Trophoblast cell (in vitro differentiated cells and primary cell): Measurements from ENCODE around the gene ATG14.

Experiments used
- DNase-seq, 2 donors: peaks; one replicate each; pipeline ENCODE4 v3.0.0-alpha.2; 2016
- H2AFZ ChIP-seq: 2 replicates; pipeline ENCODE4 v1.6.1; 2013; ENCODE audit warnings: low read length, moderate library complexity, mild to moderate bottlenecking; ENCODE audit not compliant: insufficient read depth, poor library complexity
- H2AK5ac ChIP-seq: 2 replicates; pipeline ENCODE4 v1.6.1; 2013; ENCODE audit warnings: mild to moderate bottlenecking, low read length
- H2BK120ac ChIP-seq: 2 replicates; pipeline ENCODE4 v1.6.1; 2013; ENCODE audit warnings: low read length, mild to moderate bottlenecking, moderate library complexity; ENCODE audit not compliant: insufficient read depth, poor library complexity
- H2BK12ac ChIP-seq: 2 replicates; pipeline ENCODE4 v1.6.1; 2013; ENCODE audit warnings: mild to moderate bottlenecking, low read length, moderate library complexity
- H2BK5ac ChIP-seq: 2 replicates; pipeline ENCODE4 v1.6.1; 2013; ENCODE audit warnings: low read length, low read depth, moderate library complexity, mild to moderate bottlenecking; ENCODE audit not compliant: poor library complexity
- H3K14ac ChIP-seq: 2 replicates; pipeline ENCODE4 v1.6.1; 2013; ENCODE audit warnings: mild to moderate bottlenecking, low read length
- H3K18ac ChIP-seq: 2 replicates; pipeline ENCODE4 v1.6.1; 2013; ENCODE audit warnings: mild to moderate bottlenecking, low read length
- H3K23ac ChIP-seq: 2 replicates; pipeline ENCODE4 v1.6.1; 2013; ENCODE audit warnings: low read length
- H3K27ac ChIP-seq: 2 replicates; pipeline ENCODE4 v1.5.1; 2013; ENCODE audit warnings: low read depth, mild to moderate bottlenecking, inconsistent platforms, low read length, moderate library complexity
- H3K27me3 ChIP-seq: 2 replicates; pipeline ENCODE4 v1.6.1; 2013; ENCODE audit warnings: inconsistent platforms, mild to moderate bottlenecking, low read length, moderate library complexity; ENCODE audit not compliant: insufficient read depth
- H3K36me3 ChIP-seq, 2 experiments: 1 replicate in 1 of 2; 2 replicates in 1 of 2; pipeline ENCODE4 v1.6.1; 2013; ENCODE audit warnings: low read length in 2 of 2, mild to moderate bottlenecking in 2 of 2, moderate library complexity in 1 of 2; ENCODE audit not compliant: insufficient read depth in 2 of 2, control insufficient read depth in 1 of 2
- H3K4ac ChIP-seq: 2 replicates; pipeline ENCODE4 v1.6.1; 2013; ENCODE audit warnings: low read depth, mild to moderate bottlenecking, low read length, moderate library complexity
- H3K4me1 ChIP-seq, 2 experiments: 1 replicate in 1 of 2; 2 replicates in 1 of 2; pipeline ENCODE4 v1.6.1; 2013; ENCODE audit warnings: low read length in 2 of 2, mild to moderate bottlenecking in 2 of 2, moderate library complexity in 1 of 2; ENCODE audit not compliant: insufficient read depth in 2 of 2, control insufficient read depth in 1 of 2
- H3K4me2 ChIP-seq: 2 replicates; pipeline ENCODE4 v1.6.1; 2013; ENCODE audit warnings: inconsistent platforms, mild to moderate bottlenecking, low read length, moderate library complexity
- H3K4me3 ChIP-seq: 2 replicates; pipeline ENCODE4 v1.5.1; 2013; ENCODE audit warnings: mild to moderate bottlenecking, low read depth, low read length, inconsistent platforms
- H3K79me1 ChIP-seq: one replicate; pipeline ENCODE4 v1.6.1; 2013; ENCODE audit warnings: low read length
- H3K79me2 ChIP-seq: 2 replicates; pipeline ENCODE4 v1.6.1; 2013; ENCODE audit warnings: low read length, mild to moderate bottlenecking; ENCODE audit not compliant: control insufficient read depth, insufficient read depth, poor library complexity
- H3K9ac ChIP-seq: 2 replicates; pipeline ENCODE4 v1.6.1; 2013; ENCODE audit warnings: mild to moderate bottlenecking, low read length
- H3K9me3 ChIP-seq: 2 replicates; pipeline ENCODE4 v1.6.1; 2013; ENCODE audit warnings: low read depth, mild to moderate bottlenecking, control low read depth, inconsistent platforms, low read length; ENCODE audit not compliant: insufficient read depth
- H4K12ac ChIP-seq: 2 replicates; pipeline ENCODE4 v1.6.1; 2013; ENCODE audit warnings: low read depth, mild to moderate bottlenecking, low read length, moderate library complexity
- H4K8ac ChIP-seq: 2 replicates; pipeline ENCODE4 v1.6.1; 2013; ENCODE audit warnings: low read depth, mild to moderate bottlenecking, low read length, moderate library complexity
- H4K91ac ChIP-seq: one replicate; pipeline ENCODE4 v1.6.1; 2013; ENCODE audit warnings: low read depth, mild to moderate bottlenecking, low read length, moderate library complexity
- WGBS: extraction: QIAGEN DNeasy Blood & Tissue Kit; methylation state at CpG from one replicate; pipeline ENCODE4 v1.1.7; 2013; ENCODE audit warnings: missing lambda C conversion rate; ENCODE audit not compliant: insufficient read length, insufficient coverage; ENCODE audit errors: extremely low coverage; 5-methylcytosine and 5-hydroxymethylcytosine counted together

The ATG14 gene

GRCh38 chr14:55373784-55374705 lies 37.6 kb downstream of the ATG14 start:
- no peak overlapping the region for H3K4me2 ChIP-seq
- no peak overlapping the region for H3K4me3 ChIP-seq
- H4K8ac ChIP-seq = no peak overlapping the region
- DNase-seq = peak; percentile 16 to 75
- H3K27me3 ChIP-seq = no peaks in the 10 kb centered on the region
- no peak overlapping the region for H3K4ac ChIP-seq
- peaks cover 7 to 12% of the 10 kb centered on the region in 2 experiments for H3K36me3 ChIP-seq
- no peak overlapping the region for H3K18ac ChIP-seq
- H2AK5ac ChIP-seq = no peak overlapping the region
- H3K4me1 ChIP-seq = no peaks in the 10 kb centered on the region
- H2BK120ac ChIP-seq = no peak overlapping the region
- H2BK5ac ChIP-seq = no peak overlapping the region
- WGBS = no CpG with 5 or more reads among the region's 5 CpGs
- H3K9ac ChIP-seq = no peak overlapping the region
- no peak overlapping the region for H3K14ac ChIP-seq
- H3K9me3 ChIP-seq = no peaks in the 10 kb centered on the region
- no peak overlapping the region for H2AFZ ChIP-seq
- H3K27ac ChIP-seq = no peak overlapping the region
- H4K91ac ChIP-seq = no peak overlapping the region
- H4K12ac ChIP-seq = no peak overlapping the region
- H3K79me1 ChIP-seq = no peaks in the 10 kb centered on the region
- H3K23ac ChIP-seq = no peak overlapping the region
- no peaks in the 10 kb centered on the region for H3K79me2 ChIP-seq
- no peak overlapping the region for H2BK12ac ChIP-seq

GRCh38 chr14:55372825-55373224 lies 38.8 kb downstream of the ATG14 start:
- no peak overlapping the region for H4K8ac ChIP-seq
- no peak overlapping the region for H2BK120ac ChIP-seq
- H2BK5ac ChIP-seq = no peak overlapping the region
- H4K12ac ChIP-seq = peak overlapping the region; percentile 5
- H3K36me3 ChIP-seq = peaks cover 7 to 16% of the 10 kb centered on the region in 2 experiments
- no peak overlapping the region for H2AFZ ChIP-seq
- no peak for DNase-seq
- H4K91ac ChIP-seq = no peak overlapping the region
- H2BK12ac ChIP-seq = no peak overlapping the region
- no peaks in the 10 kb centered on the region for H3K79me2 ChIP-seq
- no peak overlapping the region for H3K14ac ChIP-seq
- no peak overlapping the region for H3K4me2 ChIP-seq
- no peaks in the 10 kb centered on the region for H3K9me3 ChIP-seq
- H3K27ac ChIP-seq = no peak overlapping the region
- H3K27me3 ChIP-seq = no peaks in the 10 kb centered on the region
- H2AK5ac ChIP-seq = no peak overlapping the region
- no peaks in the 10 kb centered on the region for H3K79me1 ChIP-seq
- H3K4me1 ChIP-seq = no peaks in the 10 kb centered on the region
- no peak overlapping the region for H3K4me3 ChIP-seq
- H3K23ac ChIP-seq = no peak overlapping the region
- no peak overlapping the region for H3K4ac ChIP-seq
- H3K18ac ChIP-seq = no peak overlapping the region
- H3K9ac ChIP-seq = no peak overlapping the region
- no CpG with 5 or more reads among the region's 7 CpGs for WGBS

- Histone ChIP-seq H3K14ac (no peak overlapping the region), H3K79me2 (no peaks in the 10 kb centered on the region), H3K4me2 (no peak overlapping the region), H2BK5ac (no peak overlapping the region), H3K27me3 (no peaks in the 10 kb centered on the region), H3K27ac (no peak overlapping the region), H3K4me3 (no peak overlapping the region), H4K12ac (peak overlapping the region; percentile 5), H3K9me3 (no peaks in the 10 kb centered on the region), H3K79me1 (no peaks in the 10 kb centered on the region), H2BK12ac (no peak overlapping the region), H3K18ac (no peak overlapping the region), H3K4ac (no peak overlapping the region), H3K23ac (no peak overlapping the region), H3K9ac (no peak overlapping the region), H2AK5ac (no peak overlapping the region), H4K91ac (no peak overlapping the region), H2AFZ (no peak overlapping the region), H3K4me1 (no peaks in the 10 kb centered on the region), H4K8ac (no peak overlapping the region), H3K36me3 (peaks cover 7 to 16% of the 10 kb centered on the region in 2 experiments), H2BK120ac (no peak overlapping the region)
- DNase-seq = no peak
- WGBS = no CpG with 5 or more reads among the region's 1 CpG
Measured at GRCh38 chr14:55372423-55372822, 39.2 kb downstream of the ATG14 start.

- H4K91ac ChIP-seq = no peak overlapping the region
- no peaks in the 10 kb centered on the region for H3K79me1 ChIP-seq
- no peak overlapping the region for H3K9ac ChIP-seq
- no peaks in the 10 kb centered on the region for H3K27me3 ChIP-seq
- no peak overlapping the region for H2AK5ac ChIP-seq
- no peak overlapping the region for H2BK120ac ChIP-seq
- H3K14ac ChIP-seq = no peak overlapping the region
- H3K27ac ChIP-seq = no peak overlapping the region
- no peak overlapping the region for H3K4me3 ChIP-seq
- H3K9me3 ChIP-seq = no peaks in the 10 kb centered on the region
- H3K4me1 ChIP-seq = no peaks in the 10 kb centered on the region
- H3K18ac ChIP-seq = no peak overlapping the region
- peaks cover 7 to 13% of the 10 kb centered on the region in 2 experiments for H3K36me3 ChIP-seq
- H2AFZ ChIP-seq = no peak overlapping the region
- H2BK12ac ChIP-seq = no peak overlapping the region
- no peak overlapping the region for H2BK5ac ChIP-seq
- no peaks in the 10 kb centered on the region for H3K79me2 ChIP-seq
- H3K4ac ChIP-seq = no peak overlapping the region
- WGBS = no CpG with 5 or more reads among the region's 11 CpGs
- no peak overlapping the region for H3K4me2 ChIP-seq
- no peak overlapping the region for H4K12ac ChIP-seq
- no peak overlapping the region for H4K8ac ChIP-seq
- H3K23ac ChIP-seq = no peak overlapping the region
- DNase-seq = no peak
Measured at GRCh38 chr14:55370883-55371455, 40.7 kb downstream of the ATG14 start.
